Measurements from ENCODE around the gene PAX5.

PAX5 gene

DNA sequence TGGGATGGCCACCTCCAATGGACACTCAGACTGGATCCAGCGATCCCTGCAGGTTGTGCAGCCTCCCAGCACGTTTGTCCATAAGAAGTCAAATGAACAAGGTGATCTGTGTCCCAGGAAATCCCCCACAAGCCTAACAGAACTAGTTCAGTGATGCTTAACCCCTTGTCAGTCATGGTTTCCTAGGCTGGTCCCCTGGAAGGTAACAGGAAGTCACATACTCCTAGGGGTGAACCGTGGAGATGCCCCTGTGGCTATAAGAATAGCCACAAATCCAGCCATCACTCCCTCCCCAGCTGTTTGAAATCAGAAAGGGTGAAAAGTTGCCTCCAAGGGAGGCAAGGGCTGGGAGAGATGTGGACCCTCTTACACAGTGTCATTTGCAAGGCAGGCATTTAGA, 22.5 kb downstream of the PAX5 start:
- DNase-seq: no peak

DNA sequence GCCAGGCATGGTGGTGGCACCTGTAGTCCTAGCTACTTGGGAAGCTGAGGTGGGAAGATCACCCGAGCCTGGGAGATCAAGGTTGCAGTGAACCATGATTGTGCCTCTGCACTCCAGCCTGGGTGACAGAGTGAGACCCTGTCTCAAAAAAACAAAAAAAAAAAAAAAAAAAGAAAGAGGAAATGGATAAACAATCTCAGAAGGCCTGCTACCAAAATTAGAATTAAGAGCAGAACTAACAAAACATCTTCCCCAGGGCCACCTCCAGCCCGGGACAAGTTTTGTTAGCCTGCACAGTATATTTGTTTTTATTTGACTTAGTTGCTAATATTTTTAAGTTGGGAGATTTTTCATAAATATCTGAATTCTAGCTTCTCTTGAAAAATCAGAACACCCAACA, 23.1 kb downstream of the PAX5 start:
- DNase-seq: no peak

DNA sequence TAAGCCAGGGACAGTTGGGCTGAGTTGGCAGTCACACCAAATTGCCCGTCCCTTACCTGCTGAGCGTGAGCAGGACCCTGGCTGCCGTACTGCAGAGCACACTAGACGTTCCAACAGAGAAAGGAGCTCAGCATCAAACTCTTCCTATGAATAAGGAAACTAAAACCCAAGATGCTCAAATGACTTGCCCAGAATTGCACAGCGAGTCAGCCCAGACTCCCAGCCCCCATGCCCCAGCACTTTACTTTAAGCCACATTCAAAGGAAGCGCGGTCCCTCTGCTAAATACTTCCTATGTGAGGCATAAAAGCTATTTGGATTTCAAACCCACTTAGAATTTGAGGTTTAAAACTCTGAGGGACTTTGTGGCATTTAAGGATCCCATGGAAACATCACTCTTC, 23.9 kb downstream of the PAX5 start:
- DNase-seq: no peak

DNA sequence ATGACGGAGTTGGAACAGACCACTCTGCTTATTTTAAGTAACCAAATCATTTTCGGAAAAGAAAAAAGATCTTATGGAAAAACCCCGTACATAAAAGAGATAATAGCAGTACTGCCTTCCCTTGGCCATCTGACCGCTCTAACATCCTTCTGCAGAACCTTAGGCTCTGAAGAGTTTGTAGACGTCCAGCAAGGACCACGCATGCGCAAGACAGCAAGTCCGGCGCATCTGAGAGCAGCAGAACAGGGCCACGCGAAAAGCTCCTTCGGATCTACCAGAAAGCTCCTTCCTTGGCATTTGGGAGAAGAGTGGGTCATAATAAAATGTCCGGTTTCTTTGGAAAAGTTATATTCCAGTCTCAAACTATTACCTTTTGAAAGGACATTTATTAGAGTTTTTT, 26.8 kb downstream of the PAX5 start:
- DNase-seq: no peak

DNA sequence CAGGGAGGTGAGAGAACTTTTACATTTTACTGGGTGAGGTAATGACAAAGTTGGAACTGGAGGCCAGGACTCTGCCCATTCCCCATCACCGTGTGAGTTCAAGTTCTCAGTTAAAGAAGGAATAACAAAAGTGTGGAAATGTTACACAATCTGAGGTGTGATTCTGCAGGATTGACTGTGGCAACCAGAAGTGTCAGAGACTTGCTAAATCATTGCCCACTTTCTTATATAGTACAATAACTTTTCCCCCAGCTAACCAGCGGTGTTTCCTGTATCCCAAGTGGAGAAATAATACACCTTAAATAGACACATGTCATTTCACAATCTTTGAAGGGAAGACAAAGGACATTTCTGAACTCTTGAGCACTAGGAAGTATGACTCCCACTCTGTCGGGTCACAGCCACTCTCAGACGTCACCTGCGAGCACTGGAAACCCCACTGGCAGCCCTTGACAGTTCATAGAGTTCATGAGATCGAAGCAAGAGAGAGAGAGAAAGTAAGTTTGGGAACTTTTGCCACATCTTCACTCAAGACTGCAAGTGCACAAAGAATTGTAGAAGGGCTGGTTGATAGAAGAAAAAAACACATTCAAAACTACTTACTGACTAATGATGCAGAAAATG, 28.4 kb downstream of the PAX5 start:
- no peak for DNase-seq

DNA sequence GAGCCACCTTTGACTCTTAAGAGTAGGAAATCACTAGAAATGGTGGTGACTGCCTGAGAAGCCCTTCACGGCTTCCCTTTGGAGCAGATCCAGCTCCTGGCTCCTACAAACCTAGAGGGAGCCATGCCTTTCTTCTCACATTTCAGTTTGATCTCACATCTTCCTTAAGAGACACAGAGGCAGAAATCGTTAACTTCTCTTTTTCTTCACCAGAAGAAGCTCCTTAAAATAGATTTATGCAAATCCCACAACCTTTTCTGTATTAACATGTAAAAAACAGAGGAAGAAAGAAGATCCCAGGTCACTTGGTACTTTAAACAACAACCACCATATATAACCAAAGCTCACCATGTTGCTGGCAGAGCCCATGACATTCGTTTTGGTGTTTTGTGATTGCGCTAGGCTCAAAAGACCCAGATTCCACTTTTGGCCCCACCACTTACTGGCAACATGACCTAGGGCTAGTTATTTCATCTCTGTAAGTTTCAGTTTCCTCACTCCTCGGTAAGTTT, 29.6 kb downstream of the PAX5 start:
- DNase-seq: no peak

DNA sequence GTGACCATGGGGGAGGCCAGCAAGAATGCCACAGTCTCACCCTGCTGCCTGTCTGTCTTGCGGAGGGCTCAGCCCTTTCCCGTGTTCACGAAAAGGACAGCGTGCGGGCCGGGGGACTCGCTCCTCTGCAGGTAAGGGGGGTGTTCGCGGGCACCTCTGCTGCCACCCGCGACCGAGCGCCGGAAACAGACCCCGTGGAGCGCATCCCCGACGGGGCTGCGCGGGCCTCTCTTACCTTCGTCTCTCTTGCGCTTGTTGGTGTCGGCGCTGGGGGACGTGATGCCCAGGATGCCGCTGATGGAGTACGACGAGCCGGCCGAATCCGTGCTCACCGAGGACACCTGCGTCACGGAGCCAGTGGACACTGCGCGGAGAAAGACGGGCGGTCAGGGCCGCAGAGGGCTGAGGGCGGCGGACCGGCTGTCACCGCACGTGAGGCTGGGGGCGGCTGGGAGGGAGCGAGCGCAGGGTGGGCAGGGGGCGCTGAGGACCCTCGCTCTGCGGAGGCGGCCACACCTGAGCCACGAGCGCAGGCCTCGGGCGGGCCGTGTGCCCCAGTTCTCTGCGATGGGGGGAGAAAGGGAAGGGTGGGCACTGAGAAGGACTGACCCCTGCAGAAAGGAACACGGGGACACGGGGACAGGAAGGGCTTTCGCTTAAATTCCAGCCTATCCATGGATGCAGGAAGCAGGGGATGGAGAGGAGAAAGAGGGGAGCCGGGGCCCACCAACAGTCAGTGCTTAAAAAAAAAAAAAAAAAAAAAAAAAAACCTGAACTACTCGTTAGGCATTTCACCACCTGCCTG, 31.5 kb downstream of the PAX5 start:
- no peak for DNase-seq

DNA sequence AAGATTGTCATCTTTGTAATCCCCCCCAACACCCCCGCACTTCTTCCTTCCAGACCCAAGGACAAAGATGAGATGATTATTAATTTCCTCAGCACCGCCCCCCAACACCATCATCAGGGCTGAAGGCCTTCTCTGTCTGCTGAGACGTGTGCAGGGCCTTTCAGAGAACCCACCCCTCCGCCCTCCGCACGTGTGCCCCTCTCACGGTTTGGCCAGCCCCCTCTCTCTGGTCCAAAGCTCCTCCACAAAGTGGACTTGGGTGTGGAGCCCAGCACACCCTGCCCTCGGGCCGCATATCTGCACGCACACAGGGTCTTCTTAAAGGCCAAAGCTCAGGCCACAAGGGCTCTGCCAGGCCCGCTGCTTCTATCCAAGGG, 32.0 kb downstream of the PAX5 start:
- no peak for DNase-seq

DNA sequence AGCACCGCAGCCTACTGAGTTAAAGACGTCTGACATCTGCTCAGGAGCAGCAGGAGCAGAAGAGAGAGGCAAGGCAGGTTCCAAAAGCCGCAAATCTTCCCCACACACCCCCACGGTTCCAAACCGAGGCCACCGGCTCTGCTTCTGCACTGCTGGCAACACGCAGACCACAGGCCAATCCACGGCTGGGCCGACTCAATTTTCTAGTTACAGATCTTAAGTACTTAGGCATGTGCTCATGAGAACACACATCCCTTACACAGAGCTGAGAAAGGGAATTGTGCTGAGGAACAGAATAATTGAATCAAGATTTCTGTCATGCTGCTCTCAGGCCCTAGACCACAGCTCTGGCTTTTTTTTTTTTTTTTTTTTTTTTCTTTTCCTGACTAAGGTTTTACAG, 32.6 kb downstream of the PAX5 start:
- DNase-seq: no peak

DNA sequence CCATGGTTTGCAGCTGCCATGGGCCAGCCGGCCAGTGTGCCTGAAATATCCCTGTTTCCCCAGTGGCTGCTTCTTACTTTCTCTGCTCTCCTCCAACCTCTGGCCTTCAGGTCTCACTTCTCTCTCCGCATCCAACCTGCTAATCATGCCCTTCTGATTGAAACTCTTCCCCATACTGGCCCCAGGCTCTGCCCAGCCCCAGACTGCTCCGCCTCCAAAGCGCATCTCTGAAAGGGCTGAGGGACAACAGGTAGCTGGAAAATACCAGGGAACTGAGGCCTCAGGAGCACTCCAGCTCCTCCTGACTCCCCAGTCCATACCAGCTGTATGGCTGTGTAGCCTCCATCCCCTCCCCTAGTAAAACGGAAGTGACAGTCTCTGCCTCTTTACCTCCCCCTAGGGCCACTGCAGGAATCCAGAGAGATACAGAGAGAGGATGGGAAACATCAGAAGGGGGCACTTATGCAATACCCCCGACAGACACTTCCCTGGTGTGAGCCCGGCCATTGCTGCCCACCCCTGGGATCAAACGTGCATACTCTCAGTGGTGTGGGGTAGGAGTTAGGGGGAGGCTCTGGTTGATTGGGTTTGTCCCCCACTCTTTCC, 34.2 kb downstream of the PAX5 start:
- DNase-seq: no peak

DNA sequence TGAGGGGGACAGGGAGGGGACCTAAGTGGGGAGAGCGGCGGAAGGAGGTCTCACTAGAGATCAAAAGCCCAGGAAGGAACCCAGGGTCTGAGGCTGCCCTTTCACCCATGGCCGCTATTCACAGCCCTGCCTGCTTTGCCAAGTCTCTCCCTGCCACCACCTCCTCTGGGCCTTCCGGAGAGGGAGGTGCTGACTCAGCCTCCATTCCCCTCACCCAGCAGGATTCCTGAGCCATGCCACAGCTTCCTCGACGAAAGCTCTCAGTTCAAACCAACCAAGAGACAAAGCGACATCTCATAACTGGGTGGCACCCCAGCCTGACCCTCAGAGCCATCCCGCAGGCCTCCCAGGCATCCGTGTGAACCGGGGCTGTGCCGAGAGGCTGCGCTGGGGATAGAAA, 36.7 kb downstream of the PAX5 start:
- DNase-seq: no peak

DNA sequence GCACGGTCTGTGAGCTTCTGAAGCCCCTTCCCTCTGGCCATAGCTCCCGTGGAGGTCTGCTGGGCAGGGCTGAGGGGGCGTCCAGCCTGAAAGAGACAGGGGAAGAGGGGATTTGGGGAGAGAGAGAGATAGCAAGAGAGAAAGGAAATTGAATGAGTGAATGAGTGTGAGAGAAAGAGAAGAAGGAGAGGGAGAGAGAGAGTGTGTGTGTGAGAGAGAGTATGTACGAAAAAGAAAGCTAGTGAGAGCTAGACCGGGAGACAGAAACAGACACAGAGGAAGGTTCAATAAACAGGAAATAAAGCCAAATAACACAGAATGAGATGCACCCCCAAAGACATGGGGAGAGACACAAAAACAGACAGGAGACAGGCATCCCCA, 37.4 kb downstream of the PAX5 start:
- DNase-seq: no peak

DNA sequence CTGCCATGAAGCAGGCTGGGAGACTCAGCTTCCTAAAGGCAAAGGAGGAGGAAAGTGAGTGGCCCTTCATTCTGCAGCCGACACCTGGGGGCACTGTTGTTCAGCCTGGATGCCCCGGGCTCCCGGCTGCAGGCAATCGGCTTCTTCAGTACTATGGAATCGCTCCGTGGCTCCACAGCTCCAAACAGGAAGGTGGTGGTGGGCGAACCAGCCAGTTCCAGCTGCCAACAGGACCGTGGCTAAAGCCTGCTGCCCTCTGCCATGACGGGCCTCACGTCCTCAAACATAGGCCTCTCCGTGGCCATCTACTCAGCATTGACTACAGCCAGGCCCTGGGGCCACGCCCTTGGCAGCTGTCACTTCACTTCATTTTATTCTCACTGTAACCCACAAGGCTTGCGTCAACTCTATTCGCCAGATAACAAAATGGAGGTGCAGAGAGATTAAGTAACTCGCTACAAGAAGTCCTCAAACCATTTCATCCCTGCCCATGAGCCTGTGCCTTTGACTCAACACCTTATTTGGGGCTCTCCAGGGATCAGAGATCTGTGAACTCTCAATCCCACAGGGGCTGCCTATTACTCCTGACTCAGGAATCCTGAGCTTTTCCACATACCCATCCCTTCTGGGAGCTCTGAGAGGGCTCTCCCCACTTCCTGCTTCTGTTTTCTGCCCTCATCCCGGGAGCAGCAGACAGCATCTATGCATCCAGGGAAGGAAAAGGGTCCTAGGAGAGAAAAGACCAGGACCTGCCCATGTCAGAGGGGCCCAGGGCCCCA, 38.0 kb downstream of the PAX5 start:
- DNase-seq: no peak

DNA sequence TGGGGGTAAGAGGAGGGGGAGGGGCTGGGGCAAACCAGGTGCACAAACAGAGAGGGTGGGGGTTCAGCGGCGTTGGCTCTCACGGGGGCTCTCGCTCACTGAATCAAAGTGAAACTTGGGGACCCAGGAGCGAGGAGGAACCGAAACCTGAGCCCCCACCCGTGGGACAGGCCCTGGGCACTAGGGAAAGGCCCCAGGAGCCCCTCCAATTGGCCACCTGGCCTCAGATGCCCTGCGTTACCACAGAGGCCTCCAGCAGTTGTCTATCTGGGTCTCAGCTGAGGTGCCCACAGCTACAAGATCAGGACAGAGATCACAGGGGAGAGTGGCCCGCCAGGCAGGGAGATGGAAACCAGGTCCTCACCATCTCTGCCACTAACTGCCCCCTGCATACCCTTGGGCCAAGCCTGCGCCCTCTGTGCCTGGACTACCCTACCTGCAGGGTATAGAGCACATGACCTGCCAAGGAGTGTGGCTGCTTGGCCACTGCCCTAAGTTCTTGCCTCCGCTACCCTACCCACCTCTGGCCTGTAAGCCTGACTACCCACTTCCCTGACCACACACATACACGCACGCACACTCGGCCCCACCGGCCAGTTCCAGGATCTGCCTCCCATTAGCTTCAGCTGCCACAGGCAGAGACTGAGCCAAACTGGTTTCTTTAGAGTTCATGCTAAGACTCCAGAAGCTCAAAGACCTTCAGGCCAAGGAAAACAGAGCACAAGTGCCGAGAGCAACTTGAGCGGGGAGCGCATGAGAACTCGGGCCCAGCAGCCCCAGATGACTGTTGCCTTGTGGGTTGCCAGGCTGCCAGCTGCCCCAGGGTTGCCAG, 39.9 kb downstream of the PAX5 start:
- no peak for DNase-seq

DNA sequence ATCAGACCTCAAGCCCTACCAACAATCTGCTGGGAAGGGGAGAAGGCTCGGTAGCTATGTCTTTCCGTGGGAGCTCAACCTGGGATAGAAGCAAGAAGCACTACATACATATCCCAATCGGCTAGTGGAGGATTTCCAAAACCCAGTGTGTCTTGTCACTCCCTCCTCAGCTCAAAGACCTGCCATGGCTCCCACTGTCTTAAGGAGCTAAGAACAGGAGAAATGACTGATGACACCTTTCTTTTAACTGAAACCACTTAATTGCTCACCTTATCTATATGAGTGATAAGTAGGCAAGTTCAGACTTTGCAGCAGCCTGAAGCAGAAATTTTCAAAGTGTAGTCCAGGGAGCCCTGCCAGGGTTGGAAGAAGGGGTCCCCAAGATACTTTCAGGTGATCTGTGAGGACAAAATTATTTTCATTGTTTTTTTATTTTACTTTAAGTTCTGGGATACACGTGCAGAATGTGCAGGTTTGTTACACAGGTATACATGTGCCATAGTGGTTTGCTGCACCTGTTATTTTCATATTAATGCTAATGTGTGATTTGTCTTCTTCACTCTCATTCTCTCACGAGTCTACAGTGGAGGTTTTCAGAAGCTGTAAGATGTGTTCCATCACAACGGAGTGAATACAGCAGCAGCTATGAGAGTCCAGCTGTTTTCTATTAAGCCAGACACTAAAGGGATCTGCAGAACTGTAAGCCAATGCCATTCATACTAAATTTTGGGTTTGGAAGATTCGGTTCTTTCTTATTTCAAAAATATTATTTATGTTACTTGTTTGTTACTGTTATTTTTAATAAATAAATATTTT, 41.4 kb downstream of the PAX5 start:
- DNase-seq: no peak

DNA sequence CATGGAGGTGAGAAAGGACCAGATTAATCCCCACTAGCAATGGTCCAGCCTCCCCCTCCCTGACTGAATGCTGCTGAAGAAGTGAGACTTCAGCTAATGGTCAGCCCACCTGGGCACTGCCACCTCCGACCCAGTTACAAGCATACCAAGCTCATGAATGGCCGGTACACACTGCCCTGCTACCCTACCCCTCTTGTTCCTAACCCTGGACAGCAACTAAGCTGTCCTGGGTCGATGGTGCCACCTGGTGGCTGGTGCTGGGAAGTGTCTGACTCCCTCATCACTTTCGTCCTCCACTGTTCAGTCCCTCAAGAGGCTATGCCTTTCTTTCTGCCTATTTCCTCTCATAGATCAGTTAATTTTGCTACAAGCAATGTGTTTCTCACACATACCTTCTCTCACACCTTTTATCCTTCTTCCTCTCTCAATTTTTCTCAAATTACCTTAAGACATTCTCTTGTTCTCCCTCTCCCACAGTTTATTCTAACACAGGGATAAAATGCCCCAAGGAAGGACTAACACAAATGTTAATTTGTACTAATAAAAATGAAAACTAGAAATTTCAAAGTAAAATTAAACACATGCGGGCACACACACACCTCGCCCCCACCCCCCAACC, 42.4 kb downstream of the PAX5 start:
- DNase-seq: no peak

DNA sequence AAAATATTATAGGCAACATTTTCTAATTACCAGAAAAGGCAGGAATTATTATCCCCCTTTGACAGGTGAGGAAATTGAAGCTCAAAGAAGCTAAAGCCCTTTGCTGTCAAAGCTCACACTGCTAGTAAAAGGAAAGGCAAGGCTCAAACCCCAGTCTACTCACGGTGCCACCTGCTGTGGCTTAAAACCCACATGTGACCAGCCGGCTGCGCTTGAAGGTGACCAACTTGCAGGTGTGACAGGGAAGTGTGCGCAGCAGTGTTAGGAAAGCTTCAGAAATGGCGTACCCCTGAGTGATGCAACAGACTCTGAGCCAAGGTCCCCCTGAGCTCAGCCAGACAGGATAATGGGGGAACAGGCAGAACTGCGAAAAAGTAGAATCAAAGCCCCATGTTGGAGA, 45.2 kb downstream of the PAX5 start:
- no peak for DNase-seq

DNA sequence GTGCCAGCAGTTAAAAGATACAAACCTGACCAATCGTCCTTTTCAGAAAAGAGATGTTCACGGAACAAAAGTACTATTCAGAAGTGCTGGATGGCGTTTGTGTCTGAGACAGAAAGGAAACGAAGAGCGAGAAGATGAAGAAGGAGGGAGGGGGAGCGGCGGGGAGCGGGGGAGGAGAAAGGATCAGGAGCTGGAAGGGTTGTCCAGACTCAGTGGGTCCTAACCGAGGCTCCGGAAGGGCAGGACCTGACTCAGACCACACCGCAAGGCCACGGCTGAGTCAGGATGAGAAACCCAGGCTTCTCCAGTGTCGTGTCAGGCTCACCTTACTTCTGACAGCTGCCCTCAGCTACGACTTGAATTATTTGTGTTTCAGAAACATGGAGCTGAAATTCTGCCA, 46.2 kb downstream of the PAX5 start:
- DNase-seq: no peak

DNA sequence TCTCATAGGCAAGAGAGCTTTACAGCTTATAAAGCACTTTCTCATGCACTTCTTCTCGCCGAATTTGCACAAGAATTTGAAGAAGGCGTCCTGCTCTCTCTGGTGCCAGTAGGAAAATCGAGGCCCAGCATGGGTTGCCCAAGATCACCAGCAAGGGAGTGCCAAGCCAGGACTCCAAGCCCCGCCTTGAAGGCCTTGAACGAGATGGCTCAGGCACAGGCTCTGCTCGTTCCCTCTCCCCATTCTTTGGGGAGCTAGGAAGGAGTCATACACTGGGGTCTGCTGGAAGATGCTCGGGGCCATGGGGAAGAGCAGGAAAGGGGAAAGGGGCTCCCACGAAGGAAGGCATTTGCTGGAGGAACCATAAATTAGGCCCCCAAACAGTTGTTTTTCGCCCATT, 46.7 kb downstream of the PAX5 start:
- no peak for DNase-seq

DNA sequence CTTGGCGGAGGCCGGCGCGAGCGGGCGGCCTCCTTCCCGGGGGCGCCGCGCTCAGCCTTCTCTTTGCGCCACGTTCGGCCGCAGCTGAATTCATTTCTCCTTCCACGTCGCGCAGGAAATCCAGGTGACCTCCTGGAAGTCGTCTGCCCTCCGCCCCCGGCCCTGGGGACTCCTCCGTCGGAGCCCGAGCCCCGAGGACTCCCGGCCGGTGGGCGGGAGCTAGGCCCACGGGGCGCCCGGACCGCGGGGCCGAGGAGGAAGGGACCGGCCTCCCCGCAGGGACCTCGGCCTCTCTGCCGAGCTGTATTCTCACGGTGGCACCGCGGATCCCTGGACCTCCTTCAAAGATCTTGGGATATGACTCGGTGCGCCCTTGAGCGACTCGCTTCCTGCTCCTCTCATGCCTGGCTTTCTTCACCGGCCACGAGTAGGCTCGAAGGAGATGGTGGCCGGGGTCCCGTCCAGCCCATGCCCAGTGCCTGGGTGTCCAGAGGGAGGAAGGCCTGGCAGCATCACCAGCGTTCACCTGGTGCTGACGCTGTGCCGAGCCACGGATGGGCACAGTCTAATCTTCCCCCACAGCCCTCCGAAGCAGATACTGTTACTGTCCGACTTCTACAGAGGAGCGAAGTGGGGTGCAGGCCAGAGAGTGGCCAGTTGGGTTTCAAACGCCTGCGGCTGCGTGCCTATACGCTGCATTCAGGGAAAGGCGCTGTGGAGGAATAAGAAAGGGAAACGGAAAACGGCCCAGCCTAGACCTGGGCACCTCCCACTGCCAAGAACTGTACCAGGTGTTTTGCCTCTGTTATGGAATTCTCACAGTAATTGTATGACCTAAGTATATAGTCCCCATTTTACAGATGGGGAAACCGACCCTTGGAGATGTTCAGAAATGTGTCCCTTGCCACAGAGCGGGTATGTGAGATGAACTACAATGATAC, 47.3 kb downstream of the PAX5 start:
- no peak for DNase-seq

Measured in NCI-H187 treated with DMSO at 0.1 percent for 48 hours (cell line).